Keratinocyte (primary cell): ENCODE results near the gene ADAT3. TPM values are rescaled to one million over a fixed set of nuclear protein-coding genes. Genes with fewer than 3 reads are reported as not detected.

Experiments
- DNase-seq: peaks from one replicate; pipeline ENCODE4 v3.0.0-alpha.2; 2011; ENCODE audit warnings: low read depth, missing footprints, low spot score
- FAIRE-seq: peaks from 2 replicates; lab custom pipeline; 2011; peaks lifted over from hg19 to GRCh38; lab: Jason Lieb, UNC
- H2AFZ ChIP-seq: 2 replicates; pipeline ENCODE4 v1.6.0; 2012; ENCODE audit warnings: low read length, control low read depth, inconsistent platforms; ENCODE audit not compliant: control insufficient read depth
- H3K27ac ChIP-seq: 2 replicates; pipeline ENCODE4 v1.5.1; 2011; ENCODE audit warnings: low read length; ENCODE audit not compliant: control insufficient read depth, insufficient read depth
- H3K27me3 ChIP-seq: 3 replicates; pipeline ENCODE4 v1.6.0; 2011; ENCODE audit warnings: low read length; ENCODE audit not compliant: control insufficient read depth, insufficient read depth; ENCODE audit errors: extremely low read depth
- H3K36me3 ChIP-seq, 2 experiments: 2 replicates in 1 of 2; 3 replicates in 1 of 2; pipeline ENCODE4 v1.5.1; 2011; ENCODE audit warnings: low read length in 2 of 2, mild to moderate bottlenecking in 1 of 2; ENCODE audit not compliant: control insufficient read depth in 2 of 2, insufficient read depth in 2 of 2; ENCODE audit errors: extremely low read depth in 1 of 2
- H3K4me1 ChIP-seq: 3 replicates; pipeline ENCODE4 v1.5.1; 2011; ENCODE audit warnings: low read length; ENCODE audit not compliant: control insufficient read depth, insufficient read depth; ENCODE audit errors: extremely low read depth
- H3K4me2 ChIP-seq: 3 replicates; pipeline ENCODE4 v1.6.0; 2011; ENCODE audit warnings: low read depth, low read length; ENCODE audit not compliant: control insufficient read depth, insufficient read depth; ENCODE audit errors: extremely low read depth
- H3K4me3 ChIP-seq, 3 experiments: fragments of 200-600 bp in 1 of 3; sonication (generic) in 1 of 3; 2 replicates in 2 of 3; 3 replicates in 1 of 3; pipeline ENCODE4 v1.5.1; 2011 to 2016; ENCODE audit warnings: low read length in 3 of 3, mild to moderate bottlenecking in 3 of 3, control low read depth in 2 of 3, inconsistent platforms in 1 of 3, low read depth in 1 of 3, mixed read lengths in 1 of 3, mixed run types in 1 of 3, moderate library complexity in 1 of 3; ENCODE audit not compliant: control insufficient read depth in 2 of 3, insufficient read depth in 2 of 3; ENCODE audit errors: extremely low read depth in 1 of 3
- H3K79me2 ChIP-seq: 2 replicates; pipeline ENCODE4 v1.6.0; 2012; ENCODE audit warnings: low read length; ENCODE audit not compliant: control insufficient read depth, insufficient read depth
- H3K9ac ChIP-seq: 3 replicates; pipeline ENCODE4 v1.6.0; 2011; ENCODE audit warnings: low read length; ENCODE audit not compliant: control insufficient read depth, insufficient read depth; ENCODE audit errors: extremely low read depth
- H3K9me1 ChIP-seq: 3 replicates; pipeline ENCODE4 v1.6.0; 2011; ENCODE audit warnings: low read length; ENCODE audit not compliant: control insufficient read depth, insufficient read depth; ENCODE audit errors: extremely low read depth
- H3K9me3 ChIP-seq: 2 replicates; pipeline ENCODE4 v1.5.1; 2012; ENCODE audit warnings: low read depth, low read length; ENCODE audit not compliant: control insufficient read depth
- H4K20me1 ChIP-seq: 3 replicates; pipeline ENCODE4 v1.6.0; 2011; ENCODE audit warnings: low read length; ENCODE audit not compliant: control insufficient read depth, insufficient read depth; ENCODE audit errors: extremely low read depth
- CTCF ChIP-seq, 3 experiments: IDR thresholded peaks in 1 of 3; conservative IDR thresholded peaks in 1 of 3; optimal IDR thresholded peaks in 1 of 3; 2 replicates in 2 of 3; 3 replicates in 1 of 3; pipeline versions ENCODE3 to v1.5.1; 2011; ENCODE audit warnings: low read length in 3 of 3, mild to moderate bottlenecking in 3 of 3, moderate library complexity in 2 of 3, control low read depth in 1 of 3, inconsistent platforms in 1 of 3; ENCODE audit not compliant: insufficient read depth in 2 of 3; ENCODE audit errors: extremely low read depth in 1 of 3
- EZH2 ChIP-seq: IDR thresholded peaks from one replicate; pipeline ENCODE4 v1.6.1; 2012; ENCODE audit warnings: inconsistent platforms, mild to moderate bottlenecking, low read length, moderate library complexity
- dilution Hi-C: fragments of 300-500 bp; cut with MboI; formaldehyde crosslinking; loops from one replicate; pipeline ENCODE4 v1.7.0; 2020; ENCODE audit warnings: low sequenced_read_pairs; ENCODE audit not compliant: extremely low pct_ligation_motif_present
- polyA plus RNA-seq, 5 experiments: library from polyadenylated mRNA; depleted of rRNA in 3 of 5; stranded (reverse) in 3 of 5; stranded (forward) in 1 of 5; unstranded in 1 of 5; fragments of >200 nt; gene quantifications; 1 replicate in 1 of 5; 2 replicates in 3 of 5; 3 replicates in 1 of 5; pipeline versions ENCODE4 v1.2.1 to v1.2.3, GENCODE V29; 2011 to 2012; ENCODE audit warnings: missing spikeins in 2 of 5, low read depth in 1 of 5, low replicate concordance in 1 of 5

ADAT3 gene
- polyA plus RNA-seq, 1 donor (not counting 4 experiments of a cell fraction or from before 2014, with no cell fraction given) = 0.55 TPM

GRCh38 chr19:1942078-1942933 is 37.1 kb downstream of the ADAT3 start:
- Histone ChIP-seq H3K27me3 (no peaks in the 10 kb centered on the region), H3K4me2 (peak overlapping the region; percentile 96), H3K79me2 (peaks cover 54% of the 10 kb centered on the region), H3K9ac (peak overlapping the region; percentile 97), H3K36me3 (no peaks in the 10 kb centered on the region), H4K20me1 (peaks cover 24% of the 10 kb centered on the region), H3K4me1 (peaks cover 17% of the 10 kb centered on the region), H2AFZ (peak overlapping the region; percentile 39), H3K4me3 (peak overlapping the region; percentile 78 to 92 (median 89)), H3K9me3 (no peaks in the 10 kb centered on the region), H3K27ac (peak overlapping the region; percentile 81), H3K9me1 (no peaks in the 10 kb centered on the region)
- TF ChIP-seq CTCF (optimal IDR thresholded peaks at IDR 0.05 in 1 of 3, IDR thresholded peaks at IDR 0.05 in 1 of 3, conservative IDR thresholded peaks at IDR 0.05 in 1 of 3; ENCODE audit: extremely low read depth in 1 of 3, insufficient read depth in 2 of 3, low read length in 3 of 3) (no peak), EZH2 (no peak)
- dilution Hi-C loops = no loop called here
- FAIRE-seq (peak; percentile 20), DNase-seq (peak; percentile 19)

GRCh38 chr19:1942934-1943555 is 37.8 kb downstream of the ADAT3 start:
- H3K4me1 ChIP-seq = peaks cover 20% of the 10 kb centered on the region

More at GRCh38 chr19:1942934-1943555, 37.8 kb downstream of the ADAT3 start:
- Histone ChIP-seq H3K27ac (peak overlapping the region; percentile 81), H3K9ac (peak overlapping the region; percentile 97), H3K27me3 (no peaks in the 10 kb centered on the region), H3K4me2 (peak overlapping the region; percentile 96), H3K9me1 (no peaks in the 10 kb centered on the region), H2AFZ (no peak overlapping the region), H3K79me2 (peaks cover 61% of the 10 kb centered on the region), H4K20me1 (peaks cover 29% of the 10 kb centered on the region), H3K9me3 (no peaks in the 10 kb centered on the region), H3K36me3 (no peaks in the 10 kb centered on the region), H3K4me3 (peak overlapping the region; percentile 78 to 92 (median 89))
- dilution Hi-C loops = no loop called here
- TF ChIP-seq CTCF (optimal IDR thresholded peaks at IDR 0.05 in 1 of 3, IDR thresholded peaks at IDR 0.05 in 1 of 3, conservative IDR thresholded peaks at IDR 0.05 in 1 of 3; ENCODE audit: extremely low read depth in 1 of 3, insufficient read depth in 2 of 3, low read length in 3 of 3) = no peak
- TF ChIP-seq EZH2 = no peak
- DNase-seq = no peak
- FAIRE-seq = no peak
